HG03460 (cell line): ENCODE results near the gene EIF4E1B.
A peak's percentile ranks its signal among the peaks of the same experiment; 100 is the strongest.
"Not testable (repeated sequence)": the region's sequence is repeated elsewhere in the genome, so short reads cannot be mapped to it uniquely, and the experiment has no call there.

Source experiments
- ATAC-seq: cut with Tn5 transposase; IDR thresholded peaks from one replicate; pipeline ENCODE4 v1.9.1; 2021; ENCODE audit not compliant: unreplicated experiment

The EIF4E1B gene, protein sequence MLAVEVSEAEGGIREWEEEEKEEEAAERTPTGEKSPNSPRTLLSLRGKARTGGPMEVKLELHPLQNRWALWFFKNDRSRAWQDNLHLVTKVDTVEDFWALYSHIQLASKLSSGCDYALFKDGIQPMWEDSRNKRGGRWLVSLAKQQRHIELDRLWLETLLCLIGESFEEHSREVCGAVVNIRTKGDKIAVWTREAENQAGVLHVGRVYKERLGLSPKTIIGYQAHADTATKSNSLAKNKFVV

DNA sequence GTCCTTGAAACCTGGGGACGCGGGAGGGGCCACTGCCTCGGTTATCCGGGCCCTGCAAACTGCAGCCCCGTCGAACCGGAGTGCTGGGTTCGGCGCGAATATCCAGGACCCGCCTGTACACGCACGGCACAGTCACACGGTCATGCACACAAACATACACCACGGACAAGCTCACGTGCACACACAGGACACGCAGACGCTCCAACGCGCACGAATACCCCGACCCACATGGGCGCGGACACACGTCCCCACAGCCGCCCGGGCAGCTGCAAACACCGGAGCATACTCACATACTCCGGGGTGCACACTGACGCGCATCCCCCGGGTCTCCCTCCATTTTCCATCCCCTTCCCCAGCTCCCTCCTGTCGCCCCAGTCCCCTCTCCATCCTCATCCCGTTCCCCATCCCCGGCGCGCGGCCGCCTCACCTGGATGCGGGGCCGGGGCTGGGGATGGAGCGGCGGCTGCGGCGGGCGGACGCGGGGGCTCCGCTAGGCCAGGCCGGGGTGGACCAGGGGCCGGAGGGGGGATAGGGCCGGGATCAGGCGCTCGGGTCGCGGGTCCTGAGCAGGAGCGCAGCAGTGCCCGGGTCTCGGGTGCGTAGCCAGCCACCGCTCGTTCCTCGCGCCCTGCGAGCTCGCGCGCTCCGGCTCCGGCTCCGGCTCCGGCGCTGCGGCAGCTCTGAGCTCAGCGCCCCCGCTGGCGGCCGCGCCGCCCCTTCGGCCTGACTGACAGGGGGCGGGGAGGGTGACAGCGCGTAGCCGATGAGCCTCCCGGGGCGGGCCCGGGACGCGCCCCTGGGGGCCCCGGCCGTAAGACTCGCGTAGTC, at the start of gene EIF4E1B, which contains the start of gene SNCB:
TSS of gene EIF4E1B (plus strand) at position 823 of the 828 bp plus-strand sequence. CDS start 12,113 bp downstream, outside the sequence.
TSS of gene SNCB (minus strand) at position 682 of the 828 bp plus-strand sequence. CDS start 880 bp downstream, outside the sequence.
- ATAC-seq: no peak

DNA sequence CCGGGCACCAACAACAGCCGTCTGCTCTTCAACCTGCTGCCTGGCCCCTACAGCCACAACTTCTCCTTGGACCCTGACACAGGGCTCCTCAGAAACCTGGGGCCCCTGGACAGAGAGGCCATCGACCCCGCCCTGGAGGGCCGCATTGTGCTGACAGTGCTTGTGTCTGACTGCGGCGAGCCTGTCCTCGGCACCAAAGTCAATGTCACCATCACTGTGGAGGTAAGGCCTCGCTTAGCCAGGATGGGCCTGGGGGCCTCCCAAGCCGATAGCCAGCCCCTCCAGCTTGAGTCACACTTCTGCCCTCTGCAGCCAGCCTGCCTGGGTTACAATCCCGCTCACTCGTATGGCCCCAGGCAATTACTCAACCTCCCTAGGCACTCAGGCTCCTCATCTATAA, 49.1 kb upstream of the EIF4E1B start:
- no peak for ATAC-seq

DNA sequence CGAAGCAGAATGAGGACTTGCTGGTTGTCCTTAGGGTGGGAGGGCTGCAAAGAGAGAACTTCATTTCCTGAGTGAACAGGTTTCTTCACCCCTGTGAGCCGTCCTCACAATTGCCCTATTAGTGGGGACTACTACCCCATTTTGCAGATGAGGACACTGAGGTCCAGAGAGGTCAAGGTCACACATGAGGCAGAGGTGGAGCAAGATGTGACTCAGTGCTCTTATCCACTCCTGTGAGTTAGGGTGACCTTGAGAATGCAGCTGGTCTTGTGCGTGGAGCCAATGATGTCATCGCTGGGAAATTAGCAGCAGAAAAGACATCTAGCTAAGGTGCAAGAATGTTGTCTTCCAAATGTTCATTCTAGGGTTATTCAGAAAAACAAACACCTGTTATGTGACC, 47.4 kb upstream of the EIF4E1B start:
- no peak for ATAC-seq

DNA sequence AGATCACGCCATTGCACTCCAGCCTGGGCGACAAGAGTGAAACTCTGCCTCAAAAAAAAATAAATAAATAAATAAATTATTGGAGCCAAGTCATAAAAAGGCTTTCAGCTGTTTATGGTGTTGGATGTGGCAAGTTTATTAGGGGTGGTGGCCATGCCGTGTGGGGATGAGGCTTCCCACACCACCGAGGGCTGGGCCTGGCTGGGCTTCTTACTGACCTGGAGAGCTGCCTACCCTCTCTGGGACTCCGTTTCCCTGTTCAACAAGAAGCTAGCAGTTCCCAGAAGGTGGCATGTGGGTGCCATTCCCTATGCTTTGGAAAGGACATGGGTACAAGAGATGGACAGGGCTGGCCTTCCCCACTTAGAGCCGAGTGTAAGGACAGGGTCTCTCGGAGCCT, 43.1 kb upstream of the EIF4E1B start:
- ATAC-seq: no peak

DNA sequence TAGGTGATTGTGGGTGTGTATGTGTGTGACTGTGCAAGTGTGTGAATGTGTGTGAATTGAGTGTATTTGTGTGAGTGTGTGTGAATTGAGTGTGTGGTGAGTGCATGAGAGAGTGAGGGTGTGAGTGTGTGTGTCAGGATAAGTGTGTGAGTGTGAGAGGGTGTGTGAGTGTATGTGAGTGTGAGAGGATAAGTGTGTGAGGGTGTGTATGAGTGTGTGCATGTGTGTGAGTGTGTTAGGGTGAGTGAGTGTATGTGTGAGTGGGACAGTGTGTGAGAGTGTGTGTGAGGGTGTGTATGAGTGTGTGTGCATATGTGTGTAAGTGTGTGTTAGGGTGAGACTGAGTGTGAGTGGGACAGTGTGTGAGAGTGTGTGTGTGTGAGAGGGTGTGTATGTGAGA, 42.2 kb upstream of the EIF4E1B start:
- ATAC-seq: no peak

DNA sequence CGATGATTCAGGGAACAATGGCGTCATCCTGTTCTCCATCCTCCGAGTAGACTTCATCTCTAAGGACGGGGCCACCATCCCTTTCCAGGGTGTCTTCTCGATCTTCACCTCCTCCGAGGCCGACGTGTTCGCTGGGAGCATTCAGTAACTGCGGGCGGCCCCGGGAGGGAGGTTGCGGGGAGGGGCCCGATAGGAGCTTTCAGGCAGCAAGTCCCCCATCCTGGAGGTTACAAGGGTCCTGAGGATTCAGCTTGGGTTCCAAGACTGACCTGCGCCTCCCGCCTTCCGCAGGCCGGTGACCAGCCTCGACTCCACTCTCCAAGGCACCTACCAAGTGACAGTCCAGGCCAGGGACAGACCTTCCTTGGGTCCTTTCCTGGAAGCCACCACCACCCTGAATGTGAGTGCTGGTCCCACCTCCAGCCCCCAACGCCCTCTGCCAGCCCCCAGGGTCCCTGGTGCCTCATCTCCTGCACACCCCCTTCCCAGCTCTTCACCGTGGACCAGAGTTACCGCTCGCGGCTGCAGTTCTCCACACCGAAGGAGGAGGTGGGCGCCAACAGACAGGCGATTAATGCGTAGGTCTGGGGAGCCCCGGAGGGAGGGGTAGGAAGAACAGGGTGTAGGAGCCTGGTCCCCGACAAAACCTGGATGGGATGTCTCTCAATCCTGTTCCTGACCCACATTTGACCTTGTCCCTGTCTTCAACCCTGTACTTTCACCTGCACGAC, 41.3 kb upstream of the EIF4E1B start:
- no peak for ATAC-seq

DNA sequence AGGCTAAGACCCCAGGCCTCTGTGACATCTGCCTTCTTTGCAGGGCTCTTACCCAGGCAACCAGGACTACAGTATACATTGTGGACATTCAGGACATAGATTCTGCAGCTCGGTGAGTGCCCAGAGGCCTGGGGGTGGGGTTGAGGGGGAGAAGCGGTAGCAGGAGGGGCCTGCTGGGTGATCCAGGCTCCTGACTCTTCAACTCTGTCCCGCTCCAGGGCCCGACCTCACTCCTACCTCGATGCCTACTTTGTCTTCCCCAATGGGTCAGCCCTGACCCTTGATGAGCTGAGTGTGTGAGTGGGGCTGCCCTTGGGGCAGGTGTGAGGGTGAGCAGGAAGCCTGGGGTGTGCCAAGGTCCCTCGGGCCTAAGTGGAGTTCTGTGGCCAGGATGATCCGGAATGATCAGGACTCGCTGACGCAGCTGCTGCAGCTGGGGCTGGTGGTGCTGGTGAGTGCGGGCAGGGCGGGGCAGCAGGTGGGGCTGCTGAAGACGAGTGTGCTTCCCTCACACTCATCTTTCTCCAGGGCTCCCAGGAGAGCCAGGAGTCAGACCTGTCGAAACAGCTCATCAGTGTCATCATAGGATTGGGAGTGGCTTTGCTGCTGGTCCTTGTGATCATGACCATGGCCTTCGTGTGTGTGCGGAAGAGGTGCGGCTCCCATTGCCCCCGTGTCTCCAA, 40.3 kb upstream of the EIF4E1B start:
- no peak for ATAC-seq

DNA sequence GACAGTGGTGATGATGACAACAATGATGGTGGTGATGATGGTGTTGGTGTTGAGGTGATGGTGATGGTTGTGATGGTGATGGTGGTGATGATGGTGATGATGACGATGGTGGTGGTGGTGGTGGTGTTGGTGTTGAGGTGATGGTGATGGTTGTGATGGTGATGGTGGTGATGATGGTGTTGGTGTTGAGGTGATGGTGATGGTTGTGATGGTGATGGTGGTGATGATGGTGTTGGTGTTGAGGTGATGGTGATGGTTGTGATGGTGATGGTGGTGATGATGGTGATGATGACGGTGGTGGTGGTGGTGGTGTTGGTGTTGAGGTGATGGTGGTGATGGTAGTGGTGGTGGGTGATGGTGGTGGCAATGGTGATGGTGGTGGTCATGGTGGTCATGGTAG, 38.8 kb upstream of the EIF4E1B start:
- not testable (repeated sequence) for ATAC-seq

DNA sequence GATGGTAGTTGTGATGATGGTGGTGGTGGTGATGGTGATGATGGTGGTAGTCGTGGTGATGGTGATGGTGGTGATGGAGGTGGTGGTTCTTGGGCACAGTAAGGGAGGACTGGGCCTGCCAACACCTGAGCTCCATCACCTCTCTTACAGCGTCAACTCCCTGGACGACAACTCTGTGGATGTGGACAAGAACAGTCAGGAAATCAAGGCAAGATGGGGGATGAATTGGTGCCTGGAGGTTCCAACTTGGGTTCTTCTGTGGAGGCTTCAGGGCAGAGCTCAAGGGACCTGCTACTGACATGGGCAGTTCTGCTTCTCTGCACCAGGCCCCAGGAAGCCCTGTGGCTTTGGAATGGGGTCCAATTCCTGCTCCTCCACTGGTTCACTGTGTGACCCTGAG, 37.9 kb upstream of the EIF4E1B start:
- no peak for ATAC-seq

DNA sequence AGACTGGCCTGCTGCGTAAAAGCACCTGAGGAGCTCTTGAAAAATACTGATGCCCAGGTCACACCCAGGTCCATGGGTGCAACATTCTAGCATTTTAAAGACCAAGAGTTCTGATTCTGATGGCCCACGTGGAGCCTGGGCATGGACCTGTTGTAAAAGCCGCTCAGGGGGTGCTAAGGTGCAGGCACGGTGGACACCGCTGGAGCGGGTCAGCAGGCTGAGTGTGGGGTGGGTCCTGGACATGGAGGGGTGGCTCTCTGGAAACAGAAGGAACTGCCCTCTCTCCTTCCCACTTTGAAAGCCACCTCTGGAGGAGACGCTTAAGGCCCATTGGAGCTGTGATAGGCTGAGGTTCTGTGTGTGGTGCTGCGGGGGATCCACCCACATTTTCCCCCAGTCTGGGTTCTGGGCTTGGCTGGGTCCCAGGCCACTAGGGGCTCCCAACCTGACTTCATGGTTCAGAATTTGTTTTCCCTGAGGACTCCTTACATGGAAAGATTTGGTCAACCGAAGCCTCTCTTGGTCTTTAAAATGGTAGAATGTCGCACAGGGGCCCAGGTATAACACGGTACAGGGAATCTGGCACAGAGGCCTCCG, 37.1 kb upstream of the EIF4E1B start:
- no peak for ATAC-seq

DNA sequence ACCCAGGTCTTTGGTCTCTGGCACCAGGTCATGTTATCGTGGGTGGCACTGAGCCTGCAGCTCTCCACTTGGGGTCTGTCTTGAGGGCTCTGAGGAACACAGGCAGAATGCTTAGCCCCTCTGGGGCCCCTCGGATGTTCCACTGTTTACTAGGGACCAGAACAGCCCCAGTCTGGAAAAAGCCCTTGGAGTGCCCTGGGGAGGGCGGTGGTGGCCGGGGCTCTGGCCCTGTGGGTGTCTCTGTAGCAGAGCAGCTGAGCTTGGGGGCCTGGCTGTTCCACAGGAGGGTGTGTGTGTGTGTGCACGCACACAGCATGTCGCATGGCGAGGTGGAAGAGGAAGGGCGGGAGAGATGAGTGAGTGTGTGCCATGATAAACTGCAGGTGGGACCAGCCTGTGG, 35.9 kb upstream of the EIF4E1B start:
- ATAC-seq: no peak

DNA sequence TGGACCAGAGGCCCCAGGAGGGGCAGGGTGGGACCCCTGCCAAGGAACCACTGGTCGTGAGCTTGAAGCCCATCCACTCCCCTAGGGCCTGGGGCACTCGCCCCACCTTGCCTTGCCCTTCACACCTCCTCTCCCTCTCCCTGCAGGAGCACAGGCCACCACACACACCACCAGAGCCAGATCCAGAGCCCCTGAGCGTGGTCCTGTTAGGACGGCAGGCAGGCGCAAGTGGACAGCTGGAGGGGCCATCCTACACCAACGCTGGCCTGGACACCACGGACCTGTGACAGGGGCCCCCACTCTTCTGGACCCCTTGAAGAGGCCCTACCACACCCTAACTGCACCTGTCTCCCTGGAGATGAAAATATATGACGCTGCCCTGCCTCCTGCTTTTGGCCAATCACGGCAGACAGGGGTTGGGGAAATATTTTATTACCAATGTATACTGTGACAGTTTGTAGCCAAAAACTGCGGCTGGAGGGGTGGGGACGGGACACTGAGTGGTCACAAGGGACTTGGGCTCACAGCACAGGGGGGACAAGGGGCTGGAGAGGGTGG, 35.0 kb upstream of the EIF4E1B start:
- ATAC-seq: no peak

DNA sequence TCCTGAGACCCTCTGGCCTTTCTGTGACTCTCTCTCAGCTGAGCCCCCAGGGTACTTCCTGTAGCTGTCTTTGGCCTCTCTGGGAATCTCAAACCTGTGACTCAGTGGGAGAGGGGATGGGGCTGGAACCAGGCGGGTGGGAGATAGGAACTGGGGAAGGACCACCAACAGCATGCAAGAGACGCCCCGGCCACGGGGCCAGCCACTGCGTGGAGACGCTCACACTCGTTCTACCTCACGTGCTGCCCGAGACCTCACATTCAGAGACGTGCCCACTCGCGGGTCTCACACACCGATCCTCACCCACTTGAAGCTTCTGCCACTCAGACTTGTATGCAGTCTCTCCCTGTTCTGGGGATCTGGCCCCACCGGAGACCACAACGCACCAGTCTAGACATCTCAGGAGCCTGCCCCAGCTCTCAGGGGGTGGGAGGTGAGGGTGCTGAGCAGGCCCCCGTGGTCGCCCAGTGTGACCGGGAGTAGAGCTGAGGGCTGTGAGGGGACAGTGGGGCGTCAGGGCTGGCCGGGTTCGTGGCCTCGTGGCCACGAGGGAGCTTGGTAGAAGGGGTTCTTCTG, 34.3 kb upstream of the EIF4E1B start:
- ATAC-seq: no peak

DNA sequence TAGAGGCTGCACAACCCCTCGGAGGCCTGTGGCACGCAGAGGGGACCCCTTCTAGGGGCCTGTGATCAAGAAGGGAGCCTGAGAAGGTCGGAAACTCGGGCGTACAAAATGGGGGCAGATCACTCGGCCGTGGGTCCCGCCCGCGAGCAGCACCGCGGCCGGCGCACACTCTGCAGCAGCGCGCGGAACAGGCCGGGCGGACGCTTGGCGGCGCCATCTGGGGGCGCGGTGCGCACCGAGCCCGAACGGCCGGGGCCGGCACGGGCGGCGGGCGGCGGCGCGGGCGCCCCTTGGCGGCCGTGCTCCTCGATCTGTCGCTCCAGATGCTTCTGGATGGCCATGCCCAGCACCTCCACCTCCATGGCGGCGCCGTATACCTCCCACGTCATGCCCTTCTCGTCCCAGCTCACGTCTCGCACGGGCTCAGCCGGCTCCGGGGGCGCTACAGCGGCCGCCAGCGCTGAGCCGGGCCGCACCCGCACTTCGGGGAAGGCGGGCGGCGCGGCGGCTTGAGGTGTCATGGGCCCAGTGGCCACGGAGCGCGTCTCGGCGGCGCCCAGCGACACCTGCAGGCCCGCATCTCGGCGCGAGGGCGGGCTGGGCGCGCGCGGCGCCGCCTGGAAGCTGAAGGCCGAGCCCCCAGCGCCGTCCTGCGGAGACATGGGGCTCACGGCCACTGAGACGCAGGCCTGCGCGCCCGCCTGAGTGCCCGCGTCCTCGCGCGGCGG, 33.6 kb upstream of the EIF4E1B start:
- ATAC-seq: peak; percentile 46

DNA sequence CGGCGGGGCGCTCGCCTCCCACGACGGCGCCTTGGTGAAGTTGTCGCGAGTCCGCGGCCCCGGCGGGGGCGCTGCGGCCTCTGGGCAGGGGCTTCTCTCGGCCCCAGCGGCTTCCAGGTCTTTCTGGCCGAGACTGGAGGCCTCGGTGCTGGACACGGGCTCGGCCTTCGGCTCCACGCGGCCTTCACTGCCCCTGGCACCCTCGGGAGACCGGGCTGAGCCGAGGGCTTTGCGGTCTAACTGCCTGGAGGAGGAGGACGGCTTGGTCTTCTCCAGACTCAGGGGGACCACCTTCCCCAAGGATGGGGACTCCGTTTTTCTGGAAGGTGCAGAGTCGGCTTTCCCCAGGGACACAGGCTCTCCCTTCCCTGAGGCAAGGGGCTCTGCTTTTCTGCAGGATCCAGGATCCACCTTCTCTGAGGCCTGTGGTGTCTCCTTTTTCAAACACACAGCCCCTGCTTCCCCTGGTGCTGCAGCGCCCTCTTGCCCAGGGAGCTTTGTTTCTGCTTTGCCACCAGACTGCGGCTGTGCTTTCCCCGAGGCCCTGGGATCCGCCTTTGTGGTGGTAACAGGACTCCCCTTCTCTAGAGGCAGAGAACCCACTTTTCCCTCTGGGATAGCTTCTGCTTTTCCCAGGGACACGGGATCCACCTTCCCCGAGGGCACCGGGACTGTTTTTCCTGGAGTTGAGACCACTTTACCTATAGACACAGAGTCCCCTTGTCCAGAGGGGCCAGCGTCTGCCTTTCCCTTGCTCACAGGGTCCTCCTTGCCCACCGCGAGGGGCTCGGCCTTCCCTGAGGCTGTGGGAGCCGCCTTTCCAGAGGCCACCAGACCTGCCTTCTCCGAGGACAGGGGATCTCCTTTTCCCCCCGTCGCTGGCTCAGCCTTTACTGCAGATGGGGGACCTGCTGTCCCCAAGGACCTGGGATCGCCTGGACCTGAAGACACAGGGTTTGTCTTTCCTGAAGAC, 32.8 kb upstream of the EIF4E1B start:
- ATAC-seq: no peak

DNA sequence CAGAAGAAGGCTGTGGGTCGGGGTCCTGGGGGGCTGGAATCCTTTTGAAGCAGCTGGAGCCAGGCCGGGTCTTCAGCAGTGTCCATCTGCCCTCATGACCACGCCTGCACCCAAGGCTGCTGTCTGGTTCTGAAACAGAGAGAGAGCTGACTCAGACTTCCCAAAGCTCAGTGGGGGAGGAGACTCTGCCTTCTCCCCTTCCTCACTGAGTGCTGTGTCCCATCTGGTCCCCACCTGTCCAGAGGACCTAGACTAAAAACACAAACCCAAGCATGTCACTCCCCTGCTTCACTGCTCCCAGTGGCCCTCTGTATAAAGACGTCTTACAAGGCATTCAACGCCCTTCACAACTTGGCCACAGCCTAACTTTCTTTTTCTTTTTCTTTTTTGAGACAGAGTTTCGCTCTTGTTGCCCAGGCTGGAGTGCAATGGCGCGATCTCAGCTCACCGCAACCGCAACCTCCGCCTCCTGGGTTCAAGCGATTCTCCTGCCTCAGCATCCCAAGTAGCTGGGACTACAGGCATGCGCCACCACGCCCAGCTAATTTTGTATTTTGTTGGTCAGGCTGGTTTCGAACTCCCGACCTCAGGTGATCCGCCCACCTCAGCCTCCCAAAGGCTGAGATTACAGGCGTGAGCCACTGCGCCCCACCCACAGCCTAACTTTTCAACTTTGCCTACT, 30.6 kb upstream of the EIF4E1B start:
- ATAC-seq: not testable (repeated sequence)

DNA sequence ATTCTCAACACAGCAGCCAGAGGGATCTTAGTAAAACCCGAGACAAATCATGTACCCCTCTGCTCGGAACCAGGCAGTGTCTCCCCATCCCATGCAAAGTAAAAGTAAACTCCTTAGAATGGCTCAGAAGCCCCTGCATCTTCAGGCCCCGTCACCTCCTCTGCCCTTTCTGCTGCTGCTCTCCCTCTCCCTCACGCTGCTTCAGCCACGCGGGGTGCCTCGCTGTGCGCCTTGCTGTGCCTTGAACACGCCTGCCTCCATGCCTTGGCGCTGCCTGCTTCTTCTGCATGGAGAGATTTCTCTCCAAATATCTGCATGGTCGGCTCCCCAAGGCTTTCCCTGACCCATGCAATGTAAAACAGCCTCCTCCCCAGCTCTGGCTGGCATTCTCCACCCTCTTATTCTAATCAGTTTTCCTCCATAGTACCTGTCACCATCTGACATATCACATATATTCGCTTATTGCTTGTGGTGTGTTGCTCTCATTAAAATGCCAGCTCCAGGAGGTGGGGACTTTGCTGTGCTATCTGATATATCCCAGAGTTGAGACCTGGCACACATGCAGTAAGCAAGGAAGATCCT, 28.5 kb upstream of the EIF4E1B start:
- no peak for ATAC-seq
